Measurements from ENCODE around the gene HIPK2. TPM values are rescaled to one million over a fixed set of nuclear protein-coding genes. Genes with fewer than 3 reads are reported as not detected.

The HIPK2 gene
- total RNA-seq, 1 donor from 2014 or later = 5.8 TPM

- no peak for FAIRE-seq
- no peak for TF ChIP-seq CTCF (IDR thresholded peaks at IDR 0.05; ENCODE audit: insufficient read depth, low read length, severe bottlenecking)
- H3K36me3 ChIP-seq (ENCODE audit: control insufficient read depth, insufficient read depth, low read length) = peaks cover 36% of the 10 kb centered on the region
- H3K4me3 ChIP-seq (ENCODE audit: low read depth, low read length) = no peak overlapping the region
- DNase-seq (ENCODE audit: low read depth) = no peak
- no peaks in the 10 kb centered on the region for H3K27me3 ChIP-seq (ENCODE audit: control insufficient read depth, insufficient read depth, low read length)
Observed at GRCh38 chr7:139596626-139597025, 181.2 kb downstream of the HIPK2 start.

GRCh38 chr7:139595806-139596205 lies 182.0 kb downstream of the HIPK2 start:
- no peak for FAIRE-seq
- H3K36me3 ChIP-seq (ENCODE audit: control insufficient read depth, insufficient read depth, low read length) = peaks cover 39% of the 10 kb centered on the region
- H3K4me3 ChIP-seq (ENCODE audit: low read depth, low read length) = no peak overlapping the region
- H3K27me3 ChIP-seq (ENCODE audit: control insufficient read depth, insufficient read depth, low read length) = no peaks in the 10 kb centered on the region
- TF ChIP-seq CTCF (IDR thresholded peaks at IDR 0.05; ENCODE audit: insufficient read depth, low read length, severe bottlenecking) = no peak
- DNase-seq (ENCODE audit: low read depth) = no peak

- DNase-seq (ENCODE audit: low read depth) (no peak), FAIRE-seq (no peak)
- Histone ChIP-seq H3K4me3 (ENCODE audit: low read depth, low read length) (no peak overlapping the region), H3K36me3 (ENCODE audit: control insufficient read depth, insufficient read depth, low read length) (peaks cover 32% of the 10 kb centered on the region), H3K27me3 (ENCODE audit: control insufficient read depth, insufficient read depth, low read length) (no peaks in the 10 kb centered on the region)
- TF ChIP-seq CTCF (IDR thresholded peaks at IDR 0.05; ENCODE audit: insufficient read depth, low read length, severe bottlenecking) = no peak
Observed at GRCh38 chr7:139594911-139595476, 182.8 kb downstream of the HIPK2 start.

- Histone ChIP-seq H3K4me3 (ENCODE audit: low read depth, low read length) (no peak overlapping the region), H3K27me3 (ENCODE audit: control insufficient read depth, insufficient read depth, low read length) (no peaks in the 10 kb centered on the region), H3K36me3 (ENCODE audit: control insufficient read depth, insufficient read depth, low read length) (peaks cover 28% of the 10 kb centered on the region)
- no peak for FAIRE-seq
- no peak for DNase-seq (ENCODE audit: low read depth)
- no peak for TF ChIP-seq CTCF (IDR thresholded peaks at IDR 0.05; ENCODE audit: insufficient read depth, low read length, severe bottlenecking)
Observed at GRCh38 chr7:139594090-139594489, 183.7 kb downstream of the HIPK2 start.

- TF ChIP-seq CTCF (IDR thresholded peaks at IDR 0.05; ENCODE audit: insufficient read depth, low read length, severe bottlenecking) = no peak
- H3K4me3 ChIP-seq (ENCODE audit: low read depth, low read length) = no peak overlapping the region
- peaks cover 29% of the 10 kb centered on the region for H3K36me3 ChIP-seq (ENCODE audit: control insufficient read depth, insufficient read depth, low read length)
- no peaks in the 10 kb centered on the region for H3K27me3 ChIP-seq (ENCODE audit: control insufficient read depth, insufficient read depth, low read length)
- FAIRE-seq (no peak), DNase-seq (ENCODE audit: low read depth) (no peak)
Observed at GRCh38 chr7:139592801-139593461, 184.9 kb downstream of the HIPK2 start.

All from bronchial epithelial cell (primary cell).